ENCODE measurements around the gene CST8.

The CST8 gene

GRCh38 chr20:23476015-23476754 is 14.7 kb upstream of the CST8 start:
- DNase-seq (ENCODE audit: low spot score): no peak

DNA sequence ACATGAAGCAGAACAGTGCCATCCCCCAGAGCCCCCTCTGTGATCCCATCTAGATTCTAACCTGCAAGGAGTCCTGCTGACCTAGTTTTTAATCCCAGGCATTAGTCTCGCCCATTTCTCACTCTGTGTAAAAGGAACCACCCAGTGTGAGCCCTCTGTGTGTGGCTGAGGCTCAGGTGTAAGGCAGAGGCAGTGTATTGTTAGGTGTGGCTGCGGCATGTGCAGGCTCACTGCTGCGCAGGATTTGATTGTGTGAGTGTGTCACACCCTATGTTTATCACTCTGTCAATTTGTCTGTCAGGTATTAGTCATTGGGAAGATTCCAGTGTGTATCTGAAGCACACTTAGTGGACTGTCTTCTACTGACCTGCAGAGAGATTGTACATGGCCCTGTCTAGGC is 13.7 kb upstream of the CST8 start:
- DNase-seq (ENCODE audit: low spot score): no peak

DNA sequence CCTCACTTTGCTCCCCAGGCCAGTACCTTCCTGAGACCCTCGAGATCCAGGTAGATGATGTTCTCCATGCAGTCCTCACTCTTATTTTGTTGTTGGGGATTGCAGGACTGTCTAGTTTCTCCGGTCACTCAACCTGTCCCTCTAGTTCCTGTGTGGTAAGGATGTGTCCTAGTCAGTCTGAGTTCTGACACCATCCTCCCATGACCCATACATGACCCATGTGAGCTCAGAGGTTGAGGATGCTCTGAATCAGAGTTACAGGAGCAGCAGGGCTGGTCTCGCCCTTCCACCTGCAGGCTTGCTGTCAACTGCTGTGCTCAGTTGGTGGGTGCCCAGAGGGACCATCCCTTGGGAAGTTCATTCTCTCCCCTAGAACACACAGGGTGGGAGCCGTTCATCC is 11.9 kb upstream of the CST8 start:
- DNase-seq (ENCODE audit: low spot score): no peak

DNA sequence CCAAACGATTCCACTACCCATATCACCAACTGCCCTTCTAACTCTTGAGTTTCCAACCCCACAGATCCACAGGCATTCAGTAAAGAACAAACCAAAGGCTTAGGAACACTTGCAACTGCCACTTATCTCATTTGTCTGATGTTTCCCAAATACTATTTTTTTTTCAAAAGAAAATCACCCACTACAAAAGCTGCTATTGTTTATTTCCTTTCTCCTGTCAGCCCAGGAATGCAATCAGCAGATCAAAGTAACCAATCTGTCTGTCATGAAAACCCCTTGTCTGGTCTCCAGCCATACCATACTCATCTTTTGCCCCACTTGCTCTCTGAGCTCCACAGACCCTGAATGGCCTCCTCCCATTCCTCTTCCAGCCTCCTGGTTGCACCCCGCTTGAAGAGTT is 8.8 kb upstream of the CST8 start:
- no peak for DNase-seq (ENCODE audit: low spot score)

GRCh38 chr20:23484081-23484480 is 6.8 kb upstream of the CST8 start:
- DNase-seq (ENCODE audit: low spot score): no peak

- DNase-seq (ENCODE audit: low spot score): no peak
Measured at GRCh38 chr20:23488470-23488869, 2.4 kb upstream of the CST8 start.

DNA sequence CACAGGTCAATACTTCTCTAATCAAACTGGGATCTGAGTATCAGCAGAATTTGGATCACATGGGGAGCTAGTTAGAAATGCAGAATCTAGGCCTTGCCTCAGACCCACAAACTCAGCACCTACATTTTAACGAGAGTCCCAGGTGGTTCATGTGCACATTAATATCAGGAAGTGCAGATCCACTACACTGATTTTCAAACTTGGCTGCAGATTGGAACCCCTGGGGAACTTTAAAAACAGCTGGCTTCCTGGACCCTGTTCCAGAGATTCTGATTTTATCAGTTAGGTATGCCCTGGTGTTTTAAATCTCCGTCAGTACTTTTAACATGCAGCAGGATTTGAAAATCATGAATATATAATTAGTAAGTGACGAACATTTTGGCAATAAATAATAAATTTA is 1.9 kb upstream of the CST8 start:
- no peak for DNase-seq (ENCODE audit: low spot score)

DNA sequence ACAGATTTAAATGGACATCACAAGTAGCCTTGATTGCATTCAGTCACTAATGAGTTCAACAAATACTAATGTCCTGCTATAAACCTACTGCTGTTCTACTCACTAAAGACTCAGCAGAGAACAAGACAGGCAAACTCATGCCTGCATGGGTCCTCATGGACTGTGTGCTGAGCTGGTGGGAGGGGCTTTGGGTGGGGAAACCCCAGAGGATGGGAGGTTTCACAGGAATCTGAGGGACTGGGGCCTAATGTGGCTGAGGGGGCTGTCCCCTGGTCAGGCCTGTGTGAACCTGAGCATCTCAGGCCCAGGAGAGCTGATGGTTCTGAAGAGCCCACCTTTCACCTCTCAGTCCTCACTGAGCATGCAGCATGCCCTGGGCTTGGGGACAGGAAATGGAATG is 1.4 kb downstream of the CST8 start:
- no peak for DNase-seq (ENCODE audit: low spot score)

DNA sequence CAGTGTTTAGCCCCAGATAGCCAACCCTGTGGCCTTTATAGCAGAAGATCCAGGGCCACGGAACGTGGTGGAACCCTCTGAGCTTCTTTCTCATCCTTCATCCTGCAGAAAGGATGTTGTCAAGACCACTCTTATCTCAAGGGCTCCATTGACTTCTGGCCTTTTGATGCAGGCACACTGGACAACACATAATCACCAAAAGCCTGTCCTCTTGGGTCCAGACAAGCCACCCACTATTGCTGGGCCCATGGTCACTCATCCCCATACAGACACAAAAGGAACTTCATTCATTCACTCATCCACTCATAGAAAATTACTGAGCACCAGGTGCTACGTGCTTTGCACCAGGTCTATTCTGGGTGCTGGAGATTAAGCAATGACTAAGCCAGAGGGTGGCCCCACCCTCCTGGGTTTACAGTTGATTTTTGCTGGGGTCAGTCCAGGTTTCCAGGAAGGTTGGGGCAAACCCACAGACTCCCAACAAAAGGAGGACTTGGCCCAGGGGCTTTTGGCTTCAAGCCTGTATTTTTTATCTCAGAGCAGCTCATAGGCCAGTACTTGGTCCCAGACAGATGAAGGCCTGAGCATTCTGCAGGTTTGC is 2.4 kb downstream of the CST8 start:
- no peak for DNase-seq (ENCODE audit: low spot score)

DNA sequence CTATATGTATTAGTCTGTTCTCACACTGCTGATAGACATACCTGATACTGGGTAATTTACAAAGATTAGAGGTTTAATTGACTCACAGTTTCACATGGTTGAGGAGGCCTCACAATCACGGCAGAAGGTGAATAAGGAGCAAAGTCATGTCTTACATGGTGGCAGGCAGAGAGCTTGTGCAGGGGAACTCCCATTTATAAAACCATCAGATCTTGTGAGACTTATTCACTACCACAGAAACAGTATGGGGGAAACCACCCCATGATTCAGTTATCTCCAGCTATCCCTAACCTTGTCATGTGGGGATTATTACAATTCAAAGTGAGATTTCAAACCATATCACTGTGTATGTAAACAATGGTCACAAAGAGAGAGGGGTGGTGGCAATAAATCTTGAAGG is 6.6 kb downstream of the CST8 start:
- DNase-seq (ENCODE audit: low spot score): no peak

GRCh38 chr20:23501926-23502325 is 11.0 kb downstream of the CST8 start:
- DNase-seq (ENCODE audit: low spot score): no peak

DNA sequence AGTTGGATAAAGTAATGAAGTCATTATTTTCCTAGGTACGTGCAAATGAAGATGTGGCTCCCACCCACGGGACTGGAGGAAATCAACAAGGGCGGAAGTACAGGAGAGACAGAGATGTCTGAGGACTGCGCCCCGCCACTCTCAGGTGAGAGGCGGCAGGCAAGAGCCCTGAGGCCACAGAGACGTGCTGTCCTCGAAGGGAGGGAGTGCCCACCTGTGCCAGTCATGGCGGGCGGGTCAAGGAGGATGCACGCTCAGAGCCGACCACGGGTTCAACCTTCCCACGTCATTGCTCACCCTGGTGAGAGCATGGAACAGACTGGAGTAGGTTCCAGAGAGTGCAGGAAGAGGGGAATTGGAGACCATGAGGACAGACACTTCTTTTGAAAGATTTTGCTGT is 12.7 kb downstream of the CST8 start:
- DNase-seq (ENCODE audit: low spot score): no peak

GRCh38 chr20:23507346-23507745 is 16.4 kb downstream of the CST8 start:
- DNase-seq (ENCODE audit: low spot score): peak; percentile 33

DNA sequence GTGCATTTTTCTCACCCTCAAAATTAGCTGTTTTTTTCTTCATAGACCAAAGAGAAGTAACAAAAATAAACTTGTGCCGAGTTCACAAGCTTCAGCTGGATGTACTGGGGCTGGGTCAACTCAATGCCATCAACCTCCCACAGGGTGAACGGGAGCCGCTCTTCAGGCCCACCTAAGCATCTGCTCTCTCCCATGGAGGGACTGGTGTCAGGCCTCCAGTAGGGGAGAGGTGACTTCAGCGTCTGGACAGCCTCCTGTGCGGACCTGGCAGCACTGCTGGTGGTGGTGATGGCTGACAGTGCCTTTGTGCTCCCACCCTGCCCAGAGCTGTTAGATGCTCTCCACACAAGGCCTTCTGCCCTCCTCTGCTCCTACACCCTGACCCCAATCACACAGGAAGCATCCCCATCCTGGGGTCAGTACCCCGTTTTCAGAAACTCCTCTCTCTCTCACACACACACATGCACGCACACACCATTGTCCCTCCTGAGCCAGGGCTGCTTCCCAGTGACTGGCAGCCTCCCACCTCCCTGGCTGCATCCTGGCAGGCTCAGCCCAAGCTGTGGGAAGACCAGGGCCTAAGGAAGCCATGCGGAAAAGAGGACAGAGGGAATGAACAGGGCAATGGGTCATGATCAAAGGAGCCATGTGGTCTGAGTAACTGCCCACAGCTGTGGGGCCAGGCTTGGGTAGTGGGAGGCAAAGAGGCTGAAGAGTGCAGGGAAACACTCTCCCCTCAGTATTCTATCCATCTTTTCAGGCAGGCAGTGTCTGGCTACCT is 17.7 kb downstream of the CST8 start:
- no peak for DNase-seq (ENCODE audit: low spot score)

DNA sequence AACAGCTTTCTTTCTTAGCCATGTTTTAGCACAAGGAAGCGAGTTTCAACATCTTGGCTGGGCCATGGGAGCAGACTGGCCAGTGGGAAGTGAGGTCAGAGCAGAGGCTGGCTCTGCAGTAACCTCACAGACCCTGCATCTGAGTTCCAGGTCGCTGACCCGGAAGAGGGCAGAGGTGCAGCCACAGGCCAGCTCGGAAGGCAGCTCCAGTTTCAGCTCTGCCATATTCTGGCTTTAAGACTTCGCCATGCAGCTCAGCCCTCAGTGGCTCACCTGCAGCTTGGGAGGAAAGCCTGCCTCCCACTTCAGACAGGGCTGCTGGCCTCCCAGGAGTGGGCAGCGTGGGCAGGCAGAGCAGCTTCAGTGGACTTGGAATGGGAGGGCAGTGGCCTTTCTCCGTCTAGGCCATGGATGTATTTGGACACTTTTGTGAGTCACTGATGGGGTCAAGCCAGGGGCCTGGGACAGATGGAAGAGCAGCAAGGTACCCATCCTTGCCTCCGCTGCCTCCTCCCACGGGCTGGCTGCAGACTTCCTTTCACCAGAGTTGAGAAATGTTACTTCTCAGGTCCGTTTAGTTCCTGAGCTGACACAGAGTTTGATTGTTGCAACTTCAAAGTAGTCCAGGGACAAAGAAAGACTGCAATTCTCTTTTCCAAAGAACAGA is 18.5 kb downstream of the CST8 start:
- DNase-seq (ENCODE audit: low spot score): no peak

DNA sequence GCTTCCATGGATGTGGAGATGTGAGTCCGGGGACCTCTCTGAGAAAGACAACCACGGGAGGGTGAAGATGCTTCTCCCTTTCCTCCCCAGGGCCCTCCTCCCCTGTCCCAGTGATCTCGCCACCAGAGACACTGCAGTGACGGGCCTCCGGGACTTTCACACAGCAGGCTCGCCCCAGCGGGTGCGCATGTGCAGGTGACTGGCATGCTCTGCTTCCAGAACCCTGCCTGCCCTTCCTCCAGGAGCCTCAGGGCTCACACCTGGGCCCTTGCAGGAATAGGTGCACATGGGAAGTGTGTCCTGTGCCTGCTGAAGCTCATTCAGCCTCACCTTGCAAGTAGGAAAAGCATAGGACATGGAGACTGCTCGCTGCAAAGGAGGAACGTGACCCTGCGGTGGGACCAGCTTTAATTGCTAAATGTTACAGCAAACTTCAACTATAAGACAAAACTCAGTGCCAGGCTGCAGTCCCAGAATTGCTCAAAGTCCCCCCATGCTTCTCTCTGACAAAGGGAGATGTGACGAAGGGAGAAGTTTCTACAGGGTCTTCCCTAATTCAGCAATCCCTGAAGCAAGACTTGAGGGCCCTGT is 19.2 kb downstream of the CST8 start:
- DNase-seq (ENCODE audit: low spot score): no peak

DNA sequence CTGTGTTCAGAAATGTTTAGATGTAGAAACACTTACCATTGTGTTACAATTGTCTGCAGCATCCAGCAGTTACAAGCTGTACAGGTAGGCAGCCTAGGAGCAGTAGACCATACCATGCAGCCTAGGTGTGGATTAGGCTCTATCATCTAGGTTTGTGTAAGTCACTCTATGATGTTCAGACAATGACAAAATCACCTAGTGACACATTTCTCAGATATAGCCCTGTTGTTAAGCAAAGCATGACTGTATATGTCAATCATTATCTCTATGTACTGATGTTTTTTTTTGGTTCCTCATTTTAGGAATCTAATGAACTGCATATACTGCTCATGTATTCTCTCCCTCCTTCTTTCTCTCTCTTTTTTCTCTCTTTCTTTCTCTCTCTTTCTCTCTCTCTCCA is 22.2 kb downstream of the CST8 start:
- no peak for DNase-seq (ENCODE audit: low spot score)

- DNase-seq (ENCODE audit: low spot score): no peak
Measured at GRCh38 chr20:23514848-23515247, 23.9 kb downstream of the CST8 start.

- no peak for DNase-seq (ENCODE audit: low spot score)
Measured at GRCh38 chr20:23515250-23515939, 24.5 kb downstream of the CST8 start.

DNA sequence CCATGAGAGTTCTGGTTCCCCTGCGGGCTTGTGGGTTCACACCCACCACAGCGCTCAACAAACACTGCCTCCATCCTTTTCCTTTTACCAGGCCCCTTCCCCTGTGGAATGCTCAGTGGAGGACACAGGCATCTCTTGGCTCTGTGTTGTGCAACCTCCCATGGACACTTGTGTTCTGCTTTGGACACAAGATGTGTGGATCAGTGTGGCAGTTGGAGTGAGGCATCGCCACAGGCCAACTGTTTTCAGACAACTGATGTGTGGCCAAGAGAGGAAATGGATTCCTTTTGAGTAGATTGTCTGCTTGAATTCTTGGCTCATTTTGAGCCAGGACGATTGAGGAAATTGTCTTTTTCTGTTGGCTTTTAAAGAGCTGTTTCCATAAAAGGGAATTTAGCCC is 26.8 kb downstream of the CST8 start:
- DNase-seq (ENCODE audit: low spot score): no peak

DNA sequence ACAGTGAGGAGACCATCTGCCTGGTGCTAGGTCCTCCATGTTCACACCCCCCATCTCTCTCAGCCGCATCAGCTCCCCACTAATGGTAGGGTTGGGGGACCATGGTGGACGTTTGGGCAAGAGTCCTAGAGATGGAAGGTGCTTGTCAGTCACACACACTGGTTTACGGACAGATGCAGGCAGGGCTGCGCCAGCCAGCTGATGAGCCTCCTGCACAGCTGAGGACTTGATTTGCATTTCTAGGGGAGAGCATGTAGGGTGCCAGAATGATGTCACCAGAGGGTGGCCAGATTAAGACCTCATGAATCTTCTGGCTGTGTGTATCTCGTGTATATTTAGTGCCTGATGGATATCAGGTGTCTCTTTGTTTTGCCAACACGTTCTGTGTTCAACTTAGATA is 28.6 kb downstream of the CST8 start:
- no peak for DNase-seq (ENCODE audit: low spot score)

DNA sequence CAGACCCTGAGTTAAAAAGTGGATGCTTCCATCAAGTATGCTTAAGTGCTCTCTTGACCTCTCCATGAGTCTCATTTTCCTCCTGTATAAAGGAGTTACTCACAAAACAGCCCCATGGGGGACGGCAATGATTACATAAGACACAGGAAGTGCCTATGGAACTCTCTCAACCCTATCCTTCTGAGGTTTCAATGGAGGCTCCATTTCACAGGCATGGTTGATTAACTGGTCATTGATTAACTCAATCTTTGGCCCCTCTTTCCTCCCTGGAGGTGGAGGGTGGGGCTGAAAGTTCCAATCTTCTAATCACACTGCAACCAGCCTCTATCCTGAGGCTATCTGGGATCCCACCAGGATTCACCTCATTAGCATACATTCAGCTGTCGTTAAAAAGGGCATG is 29.3 kb downstream of the CST8 start:
- DNase-seq (ENCODE audit: low spot score): no peak
